GM19397 (cell line): ENCODE data around the gene FGF11.
A peak's percentile ranks its signal among the peaks of the same experiment; 100 is the strongest.
"Not testable (repeated sequence)": the region's sequence is repeated elsewhere in the genome, so short reads cannot be mapped to it uniquely, and the experiment has no call there.

Experiments
- ATAC-seq: cut with Tn5 transposase; IDR thresholded peaks from one replicate; pipeline ENCODE4 v1.9.1; 2021; ENCODE audit warnings: mild to moderate bottlenecking, moderate library complexity; ENCODE audit not compliant: unreplicated experiment

FGF11 gene

GRCh38 chr17:7478276-7479212 is 39.2 kb downstream of the FGF11 start:
- no peak for ATAC-seq

- ATAC-seq, result no peak
These were observed 40.1 kb downstream of the FGF11 start, which contains the start of gene ZBTB4 for GRCh38 chr17:7479213-7480088. Gene ZBTB4, minus strand, starts transcription at chr17:7479631. Its CDS starts 12,830 bp downstream, at chr17:7466801.

- ATAC-seq, result no peak
These were observed 40.7 kb downstream of the FGF11 start for GRCh38 chr17:7480089-7480384.

- not testable (repeated sequence) for ATAC-seq
These were observed 42.0 kb downstream of the FGF11 start, which contains the start of gene SLC35G6 for GRCh38 chr17:7481275-7481674. Gene SLC35G6, plus strand, starts transcription at chr17:7481446. Its CDS starts 71 bp downstream, at chr17:7481517.

- not testable (repeated sequence) for ATAC-seq
These were observed 42.8 kb downstream of the FGF11 start for GRCh38 chr17:7481842-7482741.

GRCh38 chr17:7482742-7483088 is 43.4 kb downstream of the FGF11 start:
- ATAC-seq, result not testable (repeated sequence)

- peak; percentile 27 for ATAC-seq
These were observed 44.1 kb downstream of the FGF11 start for GRCh38 chr17:7483255-7484066.

- peak; percentile 71 for ATAC-seq
These were observed 45.0 kb downstream of the FGF11 start, which contains the start of gene POLR2A for GRCh38 chr17:7484067-7484918. Gene POLR2A, plus strand, starts transcription at chr17:7484366.

GRCh38 chr17:7484919-7485377 is 45.6 kb downstream of the FGF11 start:
- ATAC-seq, result no peak

- no peak for ATAC-seq
These were observed 46.9 kb downstream of the FGF11 start for GRCh38 chr17:7486181-7486580.

- no peak for ATAC-seq
These were observed 50.8 kb downstream of the FGF11 start for GRCh38 chr17:7490144-7490543.

GRCh38 chr17:7491583-7491982 is 52.3 kb downstream of the FGF11 start:
- no peak for ATAC-seq

GRCh38 chr17:7493941-7494340 is 54.6 kb downstream of the FGF11 start:
- ATAC-seq, result no peak
